A549 treated with dexamethasone at 1 μM for 4 hours (cell line): ENCODE data around the gene CRYZL1. TPM values are rescaled to one million over a fixed set of nuclear protein-coding genes. Genes with fewer than 3 reads are reported as not detected.

Source experiments
- total RNA-seq: library from RNA; stranded (reverse); fragments of 200-300 nt; extraction: Qiagen RNA extraction; gene quantifications from 5 replicates; pipeline ENCODE4 v1.2.3, GENCODE V29; 2022

CRYZL1 gene
- total RNA-seq = 12.2 to 15.0 TPM (median 13.7 TPM) in 5 replicates

GRCh38 chr21:33641352-33642026 lies at the start of gene CRYZL1:
Gene CRYZL1, minus strand, starts transcription at chr21:33641741. Its CDS starts 10,190 bp downstream, at chr21:33631551.

GRCh38 chr21:33642027-33642895 lies 720 bp upstream of the CRYZL1 start, which contains the start of gene ITSN1:
Gene ITSN1, plus strand, starts transcription at chr21:33642501. Its CDS starts 76,328 bp downstream, at chr21:33718829.

DNA sequence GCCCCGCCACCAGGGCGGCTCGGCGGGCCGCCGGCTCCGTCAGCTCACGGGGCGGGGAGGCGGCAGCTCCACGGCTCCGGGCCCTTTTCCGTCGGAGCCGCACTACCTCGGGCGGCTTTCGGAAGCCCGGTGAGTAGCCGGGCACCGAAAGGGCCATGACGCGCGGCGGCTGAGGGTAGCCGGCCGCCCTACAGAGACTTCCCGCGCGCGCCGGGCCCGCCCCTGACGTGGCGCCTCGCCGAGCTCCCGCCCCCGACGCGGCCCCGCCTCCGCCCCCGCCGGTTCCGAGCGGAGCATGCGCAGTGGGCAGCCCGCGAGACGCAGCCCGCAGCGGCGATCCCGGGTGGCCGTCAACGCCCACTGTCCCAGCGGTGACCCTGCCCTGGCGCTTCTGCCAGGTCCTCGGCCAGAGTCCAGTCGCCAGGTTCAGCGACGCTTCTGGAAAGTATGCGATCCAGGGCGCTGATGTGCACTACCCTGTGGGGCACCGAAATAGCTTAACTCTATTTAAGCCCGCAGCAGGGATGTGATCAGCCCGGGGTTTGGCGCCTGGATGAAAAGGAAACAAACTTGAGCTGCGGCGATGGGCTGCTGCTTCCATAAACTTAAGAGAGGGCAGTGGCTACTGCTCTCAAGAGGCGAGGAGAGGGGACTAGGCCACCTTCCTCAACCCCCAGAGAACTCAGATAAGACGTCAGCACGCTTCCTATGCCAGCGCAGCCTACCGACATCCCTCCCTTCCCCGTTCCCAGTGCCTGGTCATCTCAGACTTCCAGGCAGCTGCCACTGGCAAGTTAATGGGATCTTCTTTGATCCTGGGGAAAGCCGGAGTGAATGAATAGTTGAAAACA lies 52.8 kb downstream of the CRYZL1 start, which contains the start of gene DONSON:
DONSON (minus strand) TSS at position 200 of the 851 bp plus-strand sequence; CDS start at position 157, 43 bp downstream.

DNA sequence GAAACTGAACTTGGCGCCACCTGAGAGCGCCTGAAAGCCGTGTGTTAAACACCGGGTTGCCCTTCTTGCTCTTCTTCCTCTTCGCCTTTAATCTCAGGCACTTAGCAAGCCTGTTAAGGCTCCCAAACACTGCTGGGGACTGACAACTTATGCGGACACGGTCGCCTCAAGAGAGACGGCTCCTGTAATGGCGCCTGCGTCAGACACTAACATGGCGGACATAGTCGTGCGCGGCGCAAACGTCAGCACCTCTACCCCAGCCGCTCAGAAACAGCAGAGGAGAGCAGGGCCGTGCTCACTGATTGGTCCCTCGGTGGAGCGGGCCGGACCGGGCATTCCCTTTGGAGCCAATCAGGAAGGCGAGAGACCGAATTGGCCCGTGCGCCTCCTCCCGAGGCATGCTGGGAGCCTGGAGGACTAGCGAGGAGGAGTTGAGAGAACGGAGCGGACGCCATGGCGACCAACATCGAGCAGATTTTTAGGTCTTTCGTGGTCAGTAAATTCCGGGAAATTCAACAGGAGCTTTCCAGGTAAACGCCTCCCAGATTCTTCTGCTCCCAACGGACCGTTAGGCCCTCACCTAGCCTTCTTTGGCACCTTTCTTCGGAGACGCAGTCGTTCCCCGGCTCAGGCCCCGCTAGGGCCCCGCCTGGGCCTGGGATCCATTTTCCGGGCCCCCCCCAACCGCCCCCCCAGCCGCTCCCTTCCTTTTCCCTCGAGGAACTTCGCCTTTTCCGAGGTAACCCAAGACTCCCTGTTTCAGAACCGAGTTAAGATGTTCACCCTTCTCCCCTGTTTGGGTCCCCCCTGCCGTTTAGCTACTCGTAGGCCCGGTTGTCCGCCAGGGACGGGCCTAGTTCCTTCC lies 98.7 kb downstream of the CRYZL1 start, which contains the start of gene SON:
SON (plus strand) TSS at position 399 of the 865 bp plus-strand sequence; CDS start at position 454, 55 bp downstream.

GRCh38 chr21:33541756-33542639 lies 99.5 kb downstream of the CRYZL1 start, which contains the start of gene GART:
Gene GART, minus strand, starts transcription at chr21:33542117. Its CDS starts 2,802 bp downstream, at chr21:33539315.

Other genes starting within 250 kb of the CRYZL1 start
- 52.4 to 60.1 TPM (median 56.5 TPM) in 5 replicates for gene IFNGR2, start 238.3 kb downstream of the CRYZL1 start, total RNA-seq
- 10.5 to 11.5 TPM (median 11.1 TPM) in 5 replicates for gene TMEM50B, start 161.8 kb downstream of the CRYZL1 start, total RNA-seq
- gene DNAJC28, start 150.0 kb downstream of the CRYZL1 start, total RNA-seq = 0.26 to 0.40 TPM (median 0.31 TPM) in 5 replicates
- 58.6 to 76.2 TPM (median 67.1 TPM) in 5 replicates for gene GART, start 99.6 kb downstream of the CRYZL1 start, total RNA-seq
- 75.6 to 98.8 TPM (median 89.3 TPM) in 5 replicates for gene SON, start 98.7 kb downstream of the CRYZL1 start, total RNA-seq
- gene DONSON, start 53.1 kb downstream of the CRYZL1 start, total RNA-seq = 14.5 to 17.4 TPM (median 16.6 TPM) in 5 replicates
- 20.0 to 23.4 TPM (median 21.8 TPM) in 5 replicates for gene ITSN1, start 760 bp upstream of the CRYZL1 start, total RNA-seq